Hematopoietic multipotent progenitor cell treated with erythropoietin and hydrocortisone succinate and interleukin-3 and kit ligand, for 6 days (in vitro differentiated cells): ENCODE data around the gene RRBP1.

ENCODE experiments used
- DNase-seq: peaks from one replicate; pipeline ENCODE4 v3.0.0-alpha.2; 2015

RRBP1 gene, protein sequence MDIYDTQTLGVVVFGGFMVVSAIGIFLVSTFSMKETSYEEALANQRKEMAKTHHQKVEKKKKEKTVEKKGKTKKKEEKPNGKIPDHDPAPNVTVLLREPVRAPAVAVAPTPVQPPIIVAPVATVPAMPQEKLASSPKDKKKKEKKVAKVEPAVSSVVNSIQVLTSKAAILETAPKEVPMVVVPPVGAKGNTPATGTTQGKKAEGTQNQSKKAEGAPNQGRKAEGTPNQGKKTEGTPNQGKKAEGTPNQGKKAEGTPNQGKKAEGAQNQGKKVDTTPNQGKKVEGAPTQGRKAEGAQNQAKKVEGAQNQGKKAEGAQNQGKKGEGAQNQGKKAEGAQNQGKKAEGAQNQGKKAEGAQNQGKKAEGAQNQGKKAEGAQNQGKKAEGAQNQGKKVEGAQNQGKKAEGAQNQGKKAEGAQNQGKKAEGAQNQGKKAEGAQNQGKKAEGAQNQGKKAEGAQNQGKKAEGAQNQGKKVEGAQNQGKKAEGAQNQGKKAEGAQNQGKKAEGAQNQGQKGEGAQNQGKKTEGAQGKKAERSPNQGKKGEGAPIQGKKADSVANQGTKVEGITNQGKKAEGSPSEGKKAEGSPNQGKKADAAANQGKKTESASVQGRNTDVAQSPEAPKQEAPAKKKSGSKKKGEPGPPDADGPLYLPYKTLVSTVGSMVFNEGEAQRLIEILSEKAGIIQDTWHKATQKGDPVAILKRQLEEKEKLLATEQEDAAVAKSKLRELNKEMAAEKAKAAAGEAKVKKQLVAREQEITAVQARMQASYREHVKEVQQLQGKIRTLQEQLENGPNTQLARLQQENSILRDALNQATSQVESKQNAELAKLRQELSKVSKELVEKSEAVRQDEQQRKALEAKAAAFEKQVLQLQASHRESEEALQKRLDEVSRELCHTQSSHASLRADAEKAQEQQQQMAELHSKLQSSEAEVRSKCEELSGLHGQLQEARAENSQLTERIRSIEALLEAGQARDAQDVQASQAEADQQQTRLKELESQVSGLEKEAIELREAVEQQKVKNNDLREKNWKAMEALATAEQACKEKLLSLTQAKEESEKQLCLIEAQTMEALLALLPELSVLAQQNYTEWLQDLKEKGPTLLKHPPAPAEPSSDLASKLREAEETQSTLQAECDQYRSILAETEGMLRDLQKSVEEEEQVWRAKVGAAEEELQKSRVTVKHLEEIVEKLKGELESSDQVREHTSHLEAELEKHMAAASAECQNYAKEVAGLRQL (N-terminal part only)

DNA sequence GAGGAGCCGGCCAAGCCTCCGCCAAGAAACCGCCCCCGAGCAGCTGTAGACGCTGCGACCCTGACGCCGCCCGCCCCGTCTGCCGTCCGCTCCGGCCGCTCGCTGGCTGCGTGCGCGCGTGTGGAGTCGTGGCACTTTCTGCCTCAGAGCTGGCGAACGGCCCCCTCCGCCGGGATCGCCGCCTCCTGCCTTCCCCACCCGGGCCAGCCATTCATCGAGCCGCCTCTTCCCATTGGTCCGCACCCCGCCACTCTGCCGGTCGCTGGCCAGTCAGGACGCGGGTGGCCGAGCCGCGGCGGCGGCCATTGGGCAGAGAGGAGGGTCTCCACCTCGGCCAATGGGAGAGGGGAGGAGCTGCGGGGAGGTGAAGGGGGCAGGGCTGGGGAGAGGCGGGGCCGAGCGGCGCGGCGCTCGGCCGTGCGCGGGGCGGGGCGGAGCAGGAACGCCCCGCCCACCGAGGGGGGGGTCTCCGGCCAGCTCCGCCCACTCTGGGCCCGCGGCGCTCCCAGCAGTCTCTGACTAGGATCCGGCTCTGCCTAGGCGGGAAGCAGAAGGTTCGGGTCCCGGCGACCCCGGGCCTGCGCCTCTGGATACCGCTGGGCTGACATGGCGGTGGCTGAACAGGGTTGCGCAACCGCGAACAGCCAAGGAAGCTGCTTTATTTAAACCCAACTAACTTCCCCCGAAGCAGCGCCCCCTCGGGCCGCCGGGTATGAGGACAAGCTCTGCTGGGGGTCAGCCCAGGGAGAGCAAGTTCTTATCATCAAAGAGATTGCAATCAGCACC lies at the start of gene RRBP1:
RRBP1 (minus strand) TSS at position 140 of the 786 bp plus-strand sequence. CDS start 21,735 bp downstream, outside the sequence.
- DNase-seq: peak; percentile 97

DNA sequence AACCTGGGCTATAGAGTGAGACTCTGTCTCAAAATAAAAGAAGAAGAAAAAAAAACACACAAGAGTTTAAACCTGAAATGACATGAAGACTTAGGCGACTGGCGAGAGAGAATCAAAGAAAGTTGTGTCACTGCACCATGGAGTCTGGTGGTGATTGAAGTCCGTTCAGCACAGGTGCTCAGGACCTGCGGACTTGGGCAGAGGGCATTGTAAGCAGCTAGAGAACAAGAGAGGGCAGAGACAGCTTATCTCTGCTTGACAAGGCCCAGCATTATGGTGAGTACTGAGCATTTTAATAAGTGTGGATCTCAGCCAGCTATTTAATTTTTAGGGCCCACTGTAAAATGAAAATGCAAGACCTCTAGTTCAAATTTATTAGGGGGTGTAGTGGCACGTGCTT lies 49.2 kb upstream of the RRBP1 start:
- no peak for DNase-seq

DNA sequence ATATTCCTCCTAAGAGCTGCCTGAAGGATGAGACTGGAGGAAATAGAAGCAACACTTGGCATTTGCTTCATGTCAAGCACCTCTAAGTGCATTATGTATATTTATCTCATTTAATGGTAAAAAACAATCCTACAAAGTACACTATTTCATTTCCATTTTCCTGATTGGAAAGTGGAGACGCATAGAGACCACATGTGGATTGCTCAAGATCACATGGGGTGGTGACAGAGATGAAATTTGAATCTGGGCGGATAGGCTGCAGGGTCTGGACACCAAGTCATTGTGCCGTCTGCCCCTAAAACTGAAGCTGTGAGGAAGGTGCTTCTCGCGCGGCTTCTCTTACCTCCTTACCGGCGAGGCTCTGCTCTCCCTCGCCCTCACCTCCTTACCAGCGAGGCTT lies 48.0 kb upstream of the RRBP1 start:
- no peak for DNase-seq

DNA sequence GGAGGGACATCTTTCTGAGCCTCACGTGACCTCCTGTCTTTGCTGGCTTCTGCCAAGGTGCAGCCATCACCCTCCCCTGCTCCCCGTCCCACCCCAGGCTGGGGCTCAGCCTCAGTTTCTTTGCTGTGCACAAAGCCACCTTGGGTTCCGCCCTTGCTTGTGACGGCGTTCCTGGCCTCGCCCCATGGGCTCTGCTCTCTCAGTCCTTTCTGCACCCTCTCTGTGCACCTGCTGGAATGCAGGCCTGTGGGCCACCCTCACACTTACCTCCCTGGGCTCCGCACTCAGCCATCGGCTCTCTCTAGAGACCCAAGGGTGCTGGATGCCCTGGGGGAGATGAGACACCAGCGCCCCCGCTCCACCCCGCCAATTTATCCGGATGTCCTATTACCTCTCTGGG lies 46.0 kb upstream of the RRBP1 start:
- no peak for DNase-seq

DNA sequence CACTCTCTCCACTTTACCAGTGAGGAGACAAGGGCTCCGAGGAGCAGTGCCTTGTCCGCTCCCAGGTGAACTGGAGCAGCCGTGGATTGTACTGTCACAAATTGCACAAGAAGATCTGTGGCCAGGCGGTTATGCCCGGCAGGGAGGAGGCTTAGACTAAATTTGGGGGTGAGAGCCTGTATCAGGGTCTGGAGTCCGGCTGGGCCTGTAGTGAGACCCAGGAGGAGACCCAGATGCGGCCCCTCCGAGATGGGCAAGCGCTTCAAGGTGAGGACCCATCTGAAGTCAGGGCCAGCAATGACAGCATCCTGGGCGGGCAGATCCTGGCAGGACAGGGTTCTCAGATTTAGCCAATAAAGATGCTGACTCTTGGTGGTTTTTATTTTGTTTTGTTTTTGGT lies 45.3 kb upstream of the RRBP1 start:
- DNase-seq: no peak

DNA sequence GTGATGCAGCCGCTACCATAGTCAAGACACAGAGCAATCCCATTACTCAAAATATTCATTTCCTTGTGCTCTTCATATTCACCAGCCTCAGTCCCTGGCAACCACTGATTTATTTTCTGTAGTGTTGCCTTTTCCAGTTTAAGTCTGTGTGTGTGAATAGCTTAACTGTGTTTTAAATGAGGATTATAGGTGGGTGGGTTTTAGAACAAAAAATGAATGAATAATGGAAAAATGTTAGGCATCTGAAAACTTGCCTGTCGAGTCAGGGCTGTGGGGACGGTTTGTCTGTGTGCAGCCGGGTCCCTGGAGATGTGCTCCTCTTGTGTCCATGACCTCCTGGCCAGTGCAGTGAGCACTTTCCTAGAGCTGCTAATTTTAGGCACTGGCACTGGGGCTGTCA lies 44.9 kb upstream of the RRBP1 start:
- no peak for DNase-seq

DNA sequence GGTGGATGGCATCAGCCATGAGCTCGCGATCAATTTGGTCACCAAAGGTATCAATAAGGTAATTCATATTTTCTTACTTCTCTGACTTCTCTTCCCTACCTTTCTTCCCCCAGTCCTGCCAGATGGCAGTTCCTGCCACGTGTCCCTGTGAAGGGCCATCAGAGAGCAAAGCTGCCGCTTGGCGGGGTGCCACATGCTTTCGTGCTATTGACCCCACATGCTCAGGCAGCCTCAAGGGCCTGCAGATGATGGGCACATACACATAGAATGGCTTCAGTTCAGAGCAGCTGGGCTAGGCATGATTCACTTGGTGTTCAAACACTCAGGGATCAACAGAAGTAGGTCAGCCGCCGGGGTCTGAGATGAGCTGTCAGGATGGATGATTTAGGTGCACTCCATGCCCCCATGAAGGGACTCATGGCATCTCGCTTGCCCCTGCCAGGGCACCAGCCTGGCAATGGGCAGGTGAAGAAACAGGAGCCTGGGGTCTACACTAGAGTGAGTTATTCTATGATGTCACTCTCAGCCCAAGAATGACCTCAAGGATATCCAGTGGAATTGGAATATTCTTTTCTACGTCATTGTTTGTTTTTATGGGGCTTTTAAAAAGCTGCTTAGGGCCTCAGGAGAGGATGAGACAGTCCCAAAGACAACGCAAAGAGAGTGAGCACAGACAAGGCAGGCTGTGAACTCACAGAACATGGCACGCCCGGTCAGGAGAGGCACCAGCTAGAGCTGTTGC lies 43.2 kb upstream of the RRBP1 start:
- no peak for DNase-seq

DNA sequence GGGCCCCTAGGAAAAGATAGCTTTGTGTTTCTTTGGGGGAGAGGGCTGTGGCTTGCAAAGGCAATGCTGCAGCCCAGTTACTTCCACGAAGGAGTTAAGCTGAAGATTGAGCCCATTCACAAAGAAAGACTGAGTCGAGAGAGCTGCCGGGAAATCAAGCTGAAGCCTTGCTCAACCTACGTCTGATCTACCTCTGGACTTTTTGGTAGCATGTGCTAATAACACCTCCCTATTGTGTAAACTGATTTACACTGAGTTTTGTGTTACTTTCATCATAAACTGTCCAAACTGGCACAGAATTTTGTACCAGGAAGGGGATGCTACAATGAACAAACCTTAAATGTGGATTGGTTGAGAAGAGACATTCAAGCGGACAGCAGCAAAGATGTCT lies 41.3 kb upstream of the RRBP1 start:
- no peak for DNase-seq

DNA sequence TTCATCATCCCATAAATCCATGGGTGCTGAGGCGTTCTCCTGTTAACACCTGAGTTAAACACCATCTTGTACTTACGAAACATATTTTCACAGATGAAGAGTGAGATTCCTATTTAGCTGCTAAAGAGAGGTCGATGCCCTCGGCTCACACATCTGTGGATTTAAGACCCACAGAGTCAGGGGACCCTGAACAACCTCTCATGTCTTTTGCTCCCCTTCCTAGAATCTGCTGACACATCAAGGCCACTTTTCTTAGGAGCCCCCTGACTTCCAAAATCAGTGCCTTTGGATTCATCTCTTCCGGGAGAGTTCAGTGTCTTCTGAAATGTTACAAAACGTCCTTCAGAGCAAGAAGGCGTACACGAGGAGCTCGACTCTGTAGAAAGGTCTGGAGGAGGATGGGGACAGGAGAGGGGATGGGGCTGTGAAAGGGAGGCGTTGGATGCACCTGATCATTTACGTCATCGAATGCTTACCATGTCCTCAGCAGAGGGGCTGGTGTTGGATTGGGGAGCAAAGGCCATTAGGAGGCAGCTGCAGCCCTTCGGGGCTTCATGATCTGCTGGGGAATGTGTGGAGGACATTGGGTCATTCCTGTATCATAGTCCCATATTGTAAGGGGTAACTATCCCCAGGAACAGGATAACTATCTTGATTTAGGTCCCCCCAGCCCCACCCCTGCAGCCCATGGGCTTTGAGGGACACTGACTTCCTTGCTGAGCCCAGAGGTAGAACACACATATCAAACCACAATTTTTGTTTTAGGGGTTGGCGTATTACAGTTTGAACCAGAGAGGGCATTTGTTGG lies 40.7 kb upstream of the RRBP1 start:
- DNase-seq: no peak

DNA sequence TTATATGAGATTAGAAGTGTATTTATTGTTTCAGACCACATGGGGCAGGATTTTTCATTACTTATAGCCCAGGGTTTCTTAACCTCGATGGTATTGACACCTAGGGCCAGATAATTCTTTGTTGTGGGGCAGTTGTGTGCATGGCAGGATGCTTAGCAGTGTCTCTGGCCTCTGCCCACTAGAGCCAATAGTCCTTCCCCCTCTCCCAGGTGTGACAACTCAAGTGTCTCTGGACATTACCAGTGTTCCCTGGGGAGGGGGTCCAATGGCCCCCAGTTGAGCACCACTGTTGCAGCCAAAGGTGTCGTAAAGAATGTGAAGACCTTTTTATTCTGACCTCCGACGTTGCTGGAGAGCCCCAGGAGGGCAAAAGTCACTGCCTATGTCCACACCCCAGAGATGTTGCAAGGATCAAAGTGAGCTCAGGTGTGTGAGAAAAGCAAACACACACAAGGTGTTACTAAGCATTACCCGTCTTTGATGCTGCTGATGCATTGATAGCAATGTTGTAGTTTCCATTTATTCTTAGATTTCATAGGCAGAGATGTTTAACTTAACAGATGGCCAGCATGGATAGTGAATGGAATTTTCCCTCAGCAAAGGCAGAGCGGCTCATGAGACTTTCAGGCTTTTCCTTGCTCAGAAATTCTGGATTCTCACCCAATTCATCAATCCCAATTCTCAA lies 39.9 kb upstream of the RRBP1 start:
- DNase-seq: peak; percentile 45

DNA sequence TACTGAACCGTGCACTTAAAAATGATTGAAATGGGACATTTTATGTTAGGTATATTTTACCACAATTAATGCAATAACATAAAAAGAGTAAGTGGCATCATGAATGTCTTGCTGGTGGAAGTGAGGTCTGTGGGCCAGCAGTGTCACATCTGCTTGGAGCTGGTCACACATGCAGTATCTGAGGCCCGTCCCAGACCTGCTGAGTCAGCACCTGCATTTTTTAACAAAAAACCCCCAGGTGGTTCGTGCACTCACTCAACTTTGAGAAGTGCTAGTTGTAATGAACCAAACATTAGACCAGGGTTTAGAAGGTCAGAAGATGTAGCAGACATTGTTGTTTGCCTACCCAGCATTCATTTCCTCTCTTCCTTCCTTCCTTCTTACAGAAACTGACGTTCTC lies 38.7 kb upstream of the RRBP1 start:
- DNase-seq: no peak

DNA sequence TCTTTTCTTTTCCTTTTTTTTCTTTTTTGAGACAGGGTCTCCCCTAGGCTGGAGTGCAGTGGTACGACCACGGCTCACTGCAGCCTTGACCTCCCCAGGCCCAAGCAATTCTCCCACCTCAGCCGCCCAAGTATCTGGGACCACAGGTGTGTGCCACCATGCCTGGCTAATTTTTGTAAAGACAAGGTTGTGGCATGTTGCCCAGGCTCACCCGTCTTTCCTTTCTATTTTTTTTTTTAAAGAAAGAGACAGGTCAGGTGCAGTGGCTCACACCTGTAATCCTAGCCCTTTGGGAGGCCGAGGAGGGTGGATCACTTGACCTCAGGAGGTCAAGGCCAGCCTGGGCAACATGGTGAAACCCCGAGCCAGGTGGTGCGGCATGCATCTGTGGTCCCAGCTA lies 34.3 kb upstream of the RRBP1 start:
- no peak for DNase-seq

DNA sequence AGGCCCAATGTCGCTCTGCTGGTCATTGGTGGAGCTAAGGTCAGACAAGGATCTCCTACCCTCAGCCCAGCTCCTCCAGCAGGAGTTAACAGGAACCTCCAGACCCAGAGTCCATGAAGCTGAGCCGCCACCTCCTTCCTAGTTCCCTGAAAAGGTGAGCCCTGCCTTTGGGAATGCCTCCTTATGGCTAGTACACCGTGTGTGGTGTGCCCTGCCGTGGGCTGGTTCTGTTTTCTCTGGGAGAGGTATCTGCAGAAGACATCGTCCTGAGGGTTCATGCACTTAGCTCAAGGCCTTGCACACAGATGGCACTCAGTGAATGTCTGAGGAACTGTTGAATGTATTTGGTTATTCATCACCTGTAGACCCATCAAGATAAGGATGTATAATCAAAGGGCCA lies 33.0 kb upstream of the RRBP1 start:
- no peak for DNase-seq

DNA sequence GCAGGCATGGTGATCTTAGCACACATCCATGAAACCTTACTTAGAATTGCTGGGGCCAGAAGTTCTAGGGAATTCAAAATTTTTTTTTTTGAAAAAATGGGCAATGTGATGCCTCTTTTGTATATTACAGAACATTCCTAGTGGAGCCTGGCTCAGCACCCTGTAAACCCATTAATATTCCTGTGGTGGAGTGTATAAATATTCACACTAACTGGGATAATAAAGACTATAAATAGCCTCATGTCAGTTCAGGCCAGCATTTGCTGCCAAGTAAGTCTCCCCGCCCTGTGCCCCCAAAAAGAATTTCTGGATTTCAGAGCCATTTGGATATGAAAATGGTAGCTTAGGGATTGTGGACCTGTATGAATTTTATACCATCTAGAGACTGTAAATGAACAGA lies 32.6 kb upstream of the RRBP1 start:
- no peak for DNase-seq

DNA sequence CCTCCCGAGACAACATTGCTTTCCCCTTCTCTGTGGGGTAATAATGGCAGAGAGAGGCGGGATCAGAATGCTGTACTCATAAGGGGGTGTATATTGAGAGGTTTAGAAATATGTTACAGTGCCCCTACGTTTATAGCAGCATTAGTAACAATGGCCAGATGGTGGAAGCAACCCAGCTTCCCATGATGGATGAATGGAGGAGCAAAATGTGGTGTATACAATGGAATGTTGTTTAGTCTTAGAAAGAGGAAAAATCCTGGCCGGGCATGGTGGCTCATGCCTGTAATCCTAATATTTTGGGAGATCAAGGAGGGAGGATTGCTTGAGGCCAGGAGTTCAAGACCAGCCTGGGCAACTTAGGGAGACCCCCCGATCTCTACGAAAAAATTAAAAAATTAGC lies 30.7 kb upstream of the RRBP1 start:
- no peak for DNase-seq

DNA sequence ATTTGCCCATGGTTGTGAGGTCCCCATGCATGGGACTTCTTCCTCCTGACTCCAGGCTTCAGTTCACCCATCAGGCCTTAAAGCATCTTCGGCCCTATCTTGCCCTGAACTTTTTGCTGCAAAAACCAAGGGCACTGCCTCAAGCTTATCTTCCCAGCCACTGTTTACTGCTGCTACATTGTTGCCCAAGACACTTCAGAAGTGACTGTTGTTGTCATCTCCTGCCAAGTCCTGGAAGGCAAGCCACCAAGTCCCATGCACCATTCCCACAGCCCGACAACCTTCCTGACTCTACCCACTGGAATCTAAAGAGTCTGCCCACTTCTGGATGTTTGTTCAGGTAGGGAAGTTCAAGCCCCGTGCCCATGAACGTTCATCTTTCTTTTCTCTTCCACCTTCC lies 30.2 kb upstream of the RRBP1 start:
- DNase-seq: no peak

DNA sequence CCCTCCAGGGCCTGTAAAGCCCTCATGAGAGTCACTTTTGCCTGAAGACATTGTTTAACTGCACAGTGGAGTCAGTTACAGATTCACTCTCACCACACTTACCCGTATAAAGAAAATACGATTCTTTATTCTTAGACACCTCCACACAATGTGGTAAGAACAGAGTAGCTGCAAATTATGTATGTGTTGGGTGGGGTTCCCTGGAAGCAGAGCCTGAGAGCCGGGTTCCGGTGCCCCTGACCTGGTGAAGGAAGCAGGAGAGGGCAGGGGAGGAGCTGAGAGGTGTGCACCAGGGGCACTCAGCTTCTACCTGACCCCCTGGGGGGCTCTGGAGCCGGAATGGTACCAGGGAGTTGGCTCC lies 29.2 kb upstream of the RRBP1 start:
- no peak for DNase-seq

DNA sequence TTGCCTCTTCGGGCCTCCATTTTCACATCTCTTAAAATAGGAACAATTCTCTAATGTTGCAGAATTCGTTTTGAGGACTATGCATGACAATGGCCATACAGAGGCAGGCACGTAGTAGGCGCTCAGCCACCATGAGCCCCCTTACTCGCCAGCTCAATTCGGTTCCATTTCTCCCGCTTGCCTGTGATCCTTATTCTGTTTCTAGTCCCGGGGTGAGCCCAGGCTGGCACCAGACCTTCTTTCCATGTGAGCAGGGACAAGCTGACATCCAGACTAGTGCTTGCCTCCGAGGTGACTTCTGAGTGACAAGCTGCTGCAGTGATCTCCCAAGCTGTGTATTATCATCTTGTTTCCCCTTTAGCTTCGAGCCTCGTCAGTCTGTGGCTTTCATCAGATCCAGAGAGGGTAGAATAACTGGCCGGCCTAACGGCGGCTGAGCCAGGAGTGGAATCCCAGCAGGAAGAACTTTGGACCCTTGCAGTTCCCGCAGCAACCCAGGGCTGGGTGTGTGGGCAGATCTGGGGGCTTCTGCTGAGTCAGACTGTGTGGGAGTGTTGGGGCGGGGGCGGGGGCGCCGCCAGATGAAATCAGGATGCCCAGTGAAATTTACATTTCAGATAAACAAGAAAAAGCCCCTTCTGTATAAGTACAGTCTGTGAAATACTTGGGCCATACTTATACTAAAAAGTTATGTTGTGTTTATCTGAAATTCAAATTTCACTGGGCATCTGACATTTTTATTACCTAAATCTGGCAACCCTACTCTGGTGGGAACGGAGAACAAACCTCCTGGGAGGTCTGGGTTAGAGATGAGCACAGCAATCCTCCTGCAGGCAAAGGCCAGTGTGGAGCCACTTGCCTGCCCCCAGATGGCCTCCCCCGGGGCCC lies 28.6 kb upstream of the RRBP1 start:
- no peak for DNase-seq
